Measurements from ENCODE around the gene SLC12A9.

SLC12A9 gene

GRCh38 chr7:100864263-100864845, 11.8 kb downstream of the SLC12A9 start:
- no peak for DNase-seq (ENCODE audit: low read depth)

- no peak for DNase-seq (ENCODE audit: low read depth)
These were observed 12.9 kb downstream of the SLC12A9 start for GRCh38 chr7:100865372-100865911.

- DNase-seq (ENCODE audit: low read depth), result no peak
These were observed 13.6 kb downstream of the SLC12A9 start for GRCh38 chr7:100865938-100866728.

- DNase-seq (ENCODE audit: low read depth), result no peak
These were observed 14.2 kb downstream of the SLC12A9 start for GRCh38 chr7:100866729-100867039.

- DNase-seq (ENCODE audit: low read depth), result no peak
These were observed 14.7 kb downstream of the SLC12A9 start, which contains the start of gene TRIP6 for GRCh38 chr7:100867040-100867775. Gene TRIP6, plus strand, starts transcription at chr7:100867387. Its CDS starts 111 bp downstream, at chr7:100867498.

GRCh38 chr7:100867776-100868485, 15.4 kb downstream of the SLC12A9 start:
- no peak for DNase-seq (ENCODE audit: low read depth)

- no peak for DNase-seq (ENCODE audit: low read depth)
These were observed 21.2 kb downstream of the SLC12A9 start for GRCh38 chr7:100873599-100874299.

GRCh38 chr7:100874300-100874576, 21.7 kb downstream of the SLC12A9 start:
- no peak for DNase-seq (ENCODE audit: low read depth)

GRCh38 chr7:100874577-100875355, 22.3 kb downstream of the SLC12A9 start, which contains the start of gene SRRT:
Gene SRRT, plus strand, starts transcription at chr7:100875103. Its CDS starts 488 bp downstream, at chr7:100875591.
- DNase-seq (ENCODE audit: low read depth), result peak; percentile 97

GRCh38 chr7:100875356-100875751, 22.8 kb downstream of the SLC12A9 start:
- no peak for DNase-seq (ENCODE audit: low read depth)

GRCh38 chr7:100878013-100878412, 25.5 kb downstream of the SLC12A9 start:
- DNase-seq (ENCODE audit: low read depth), result no peak

GRCh38 chr7:100878685-100879084, 26.2 kb downstream of the SLC12A9 start:
- no peak for DNase-seq (ENCODE audit: low read depth)

GRCh38 chr7:100879685-100880261, 27.3 kb downstream of the SLC12A9 start:
- DNase-seq (ENCODE audit: low read depth), result no peak

- DNase-seq (ENCODE audit: low read depth), result no peak
These were observed 28.1 kb downstream of the SLC12A9 start for GRCh38 chr7:100880645-100881044.

- no peak for DNase-seq (ENCODE audit: low read depth)
These were observed 28.6 kb downstream of the SLC12A9 start for GRCh38 chr7:100881136-100881535.

- DNase-seq (ENCODE audit: low read depth), result no peak
These were observed 29.7 kb downstream of the SLC12A9 start for GRCh38 chr7:100882201-100882600.

- no peak for DNase-seq (ENCODE audit: low read depth)
These were observed 30.4 kb downstream of the SLC12A9 start for GRCh38 chr7:100882785-100883526.

GRCh38 chr7:100884736-100885439, 32.4 kb downstream of the SLC12A9 start:
- no peak for DNase-seq (ENCODE audit: low read depth)
